Measurements from ENCODE around the gene PARVA. TPM values are rescaled to one million over a fixed set of nuclear protein-coding genes. Genes with fewer than 3 reads are reported as not detected.

PARVA gene
- total RNA-seq, 2 experiments from 2014 or later, result 0.61 to 0.65 TPM

DNA sequence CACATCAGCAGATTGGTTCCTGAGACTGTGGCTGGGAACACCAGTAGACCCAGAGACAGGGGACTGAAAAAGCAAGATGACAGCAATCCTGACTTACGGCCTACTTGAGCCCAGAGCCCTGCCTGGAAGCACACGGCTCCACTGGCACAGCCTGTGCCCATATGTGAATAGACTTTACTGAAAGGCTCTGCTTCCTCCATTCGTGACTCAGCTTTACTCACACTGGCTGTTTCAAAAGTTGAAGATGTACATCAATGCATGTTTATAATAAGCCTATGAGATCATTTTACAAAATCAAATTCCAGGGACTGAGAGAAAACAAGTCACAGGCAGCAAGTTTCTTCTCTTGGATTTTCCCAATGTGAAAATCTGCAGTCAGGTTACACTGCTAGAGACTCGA, 162.2 kb downstream of the PARVA start:
- no peak for ATAC-seq (ENCODE audit: low read depth)
- no peak for DNase-seq
- Mint-ChIP-seq H3K36me3 (no peaks in the 10 kb centered on the region), H3K4me1 (no peaks in the 10 kb centered on the region), H3K9me3 (no peaks in the 10 kb centered on the region), H3K27ac (no peak overlapping the region), H3K27me3 (peaks cover 6% of the 10 kb centered on the region), H3K4me3 (no peak overlapping the region)
- POLR2A ChIA-PET, result no interaction called here

GRCh38 chr11:12540075-12540680, 162.8 kb downstream of the PARVA start:
- H3K27ac Mint-ChIP-seq, result no peak overlapping the region
- ATAC-seq (ENCODE audit: low read depth), result no peak
- H3K4me1 Mint-ChIP-seq, result no peaks in the 10 kb centered on the region
- H3K36me3 Mint-ChIP-seq, result no peaks in the 10 kb centered on the region
- no peaks in the 10 kb centered on the region for H3K9me3 Mint-ChIP-seq
- POLR2A ChIA-PET, result no interaction called here
- no peak overlapping the region for H3K4me3 Mint-ChIP-seq
- DNase-seq, result no peak
- H3K27me3 Mint-ChIP-seq, result peaks cover 6% of the 10 kb centered on the region

DNA sequence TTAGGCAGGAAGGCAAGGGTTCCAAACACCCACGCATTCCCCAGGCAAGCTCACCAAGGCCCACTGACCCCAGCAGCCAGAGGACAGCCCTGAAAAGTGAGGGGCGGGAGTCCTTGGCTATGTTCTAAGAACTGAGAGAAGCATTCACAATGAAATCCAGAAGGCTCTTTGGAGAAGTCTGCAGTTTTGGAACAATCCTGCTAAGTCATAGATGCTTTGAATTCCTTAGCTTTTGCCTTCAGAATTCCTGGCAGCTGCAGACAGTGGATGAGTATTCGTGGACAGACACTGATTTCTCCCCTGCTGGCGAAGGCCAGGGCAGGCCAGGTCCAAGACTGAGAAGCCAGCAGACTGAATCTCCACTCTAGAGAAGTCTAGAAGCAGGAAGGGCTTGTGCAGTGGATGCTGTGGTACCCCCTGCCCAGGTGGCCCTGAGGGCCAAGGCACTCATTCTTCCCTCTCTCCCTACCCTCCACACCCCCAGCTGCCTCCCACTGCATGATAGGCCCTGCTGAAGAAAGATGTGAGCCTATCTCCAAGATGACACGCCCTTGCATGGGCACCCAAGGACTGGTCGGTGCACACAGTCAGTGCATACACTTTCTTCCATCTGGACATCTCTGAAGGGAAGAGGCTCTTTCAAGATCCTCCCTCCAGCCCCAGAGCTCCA, 163.7 kb downstream of the PARVA start:
- Mint-ChIP-seq H3K9me3 (no peaks in the 10 kb centered on the region), H3K27ac (no peak overlapping the region), H3K4me1 (no peaks in the 10 kb centered on the region), H3K27me3 (peaks cover 6% of the 10 kb centered on the region), H3K36me3 (no peaks in the 10 kb centered on the region), H3K4me3 (no peak overlapping the region)
- POLR2A ChIA-PET, result no interaction called here
- DNase-seq (no peak), ATAC-seq (ENCODE audit: low read depth) (no peak)

- POLR2A ChIA-PET, result no interaction called here
- no peak for ATAC-seq (ENCODE audit: low read depth)
- Mint-ChIP-seq H3K36me3 (no peaks in the 10 kb centered on the region), H3K4me1 (no peaks in the 10 kb centered on the region), H3K27me3 (no peaks in the 10 kb centered on the region), H3K27ac (no peak overlapping the region), H3K9me3 (no peaks in the 10 kb centered on the region), H3K4me3 (no peak overlapping the region)
- DNase-seq, result no peak
Measured at GRCh38 chr11:12541583-12542151, 164.3 kb downstream of the PARVA start.

- Mint-ChIP-seq H3K36me3 (no peaks in the 10 kb centered on the region), H3K27me3 (no peaks in the 10 kb centered on the region), H3K27ac (no peak overlapping the region), H3K4me1 (no peaks in the 10 kb centered on the region), H3K9me3 (no peaks in the 10 kb centered on the region), H3K4me3 (no peak overlapping the region)
- ATAC-seq (ENCODE audit: low read depth) (no peak), DNase-seq (no peak)
- POLR2A ChIA-PET, result no interaction called here
Measured at GRCh38 chr11:12542186-12542935, 165.0 kb downstream of the PARVA start.

DNA sequence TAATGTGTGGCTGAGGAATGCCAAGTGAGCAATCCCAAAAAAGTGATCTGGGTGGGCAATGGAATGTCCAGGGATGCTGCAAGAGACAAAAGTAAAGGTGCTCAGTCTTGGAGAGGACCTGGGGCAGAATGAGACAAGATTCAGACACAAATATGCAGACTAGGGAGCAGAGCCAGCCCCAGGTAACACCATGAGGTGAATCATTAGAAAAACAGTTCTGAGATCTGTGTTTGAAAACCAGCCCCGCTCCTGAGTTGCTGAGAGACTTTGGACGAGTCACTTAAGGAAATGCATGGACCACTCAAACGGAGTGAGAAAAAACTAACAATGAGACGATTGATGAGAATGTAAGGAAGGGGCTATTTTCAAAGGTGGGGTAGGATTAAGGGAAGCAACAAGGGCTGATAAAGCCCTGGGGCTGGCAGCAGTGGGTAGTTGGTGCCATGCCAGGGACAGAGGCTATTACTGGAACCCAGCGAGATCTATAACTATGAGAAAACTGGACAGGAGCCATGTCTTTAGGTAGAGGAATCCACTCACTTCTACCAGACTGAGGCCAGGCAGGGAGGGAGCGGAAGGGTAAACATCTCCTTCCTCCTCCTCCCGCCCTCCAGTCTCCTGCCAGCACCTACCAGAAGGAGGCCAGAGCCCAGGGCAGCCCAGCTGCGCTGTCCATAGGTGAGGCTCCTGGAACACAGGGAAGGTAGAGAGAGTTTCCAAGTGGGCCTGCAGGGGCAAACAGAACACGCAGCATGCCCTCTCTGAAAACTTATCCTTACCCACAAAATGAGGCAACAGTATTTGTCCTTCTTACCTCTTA, 166.4 kb downstream of the PARVA start:
- POLR2A ChIA-PET, result no interaction called here
- Mint-ChIP-seq H3K4me3 (no peak overlapping the region), H3K27ac (no peak overlapping the region)

DNA sequence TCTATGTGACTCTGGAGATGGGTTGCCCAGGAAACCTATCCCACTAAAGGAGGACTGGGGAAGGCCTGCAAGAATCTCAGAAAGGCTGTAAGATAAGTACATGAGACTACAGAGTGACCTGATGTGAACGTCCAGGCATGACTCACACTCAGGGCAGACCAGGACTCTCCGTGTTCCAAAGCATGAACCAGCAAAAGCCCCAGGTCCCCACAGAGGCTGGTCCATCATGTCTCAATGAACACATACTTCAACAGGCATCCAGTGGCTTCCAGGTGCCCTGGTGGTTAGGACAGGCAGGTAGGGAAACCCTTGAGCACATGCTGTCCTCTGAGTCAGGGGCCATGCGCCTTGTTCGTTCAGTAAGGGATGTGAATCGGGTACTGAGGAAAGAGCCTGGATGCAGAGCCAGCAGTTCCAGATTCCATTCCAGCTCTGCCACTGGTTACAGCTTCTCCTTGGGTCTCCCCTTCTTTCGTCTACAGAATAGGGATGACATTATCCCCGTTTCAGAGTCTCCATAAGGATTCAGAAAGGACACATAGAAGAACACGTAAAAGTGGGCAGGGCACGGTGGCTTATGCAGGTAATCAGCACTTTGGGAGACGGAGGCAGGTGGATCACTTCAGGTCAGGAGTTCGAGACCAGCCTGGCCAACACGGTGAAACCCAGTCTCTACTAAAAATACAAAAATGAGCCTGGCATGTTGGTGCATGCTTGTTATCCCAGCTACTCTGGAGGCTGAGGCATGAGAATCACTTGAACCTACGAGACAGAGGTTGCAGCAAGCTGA, 167.8 kb downstream of the PARVA start:
- POLR2A ChIA-PET, result interaction anchor here (0.6 kb wide), 1 partner anchor 217 kb away, joined by 4 read pairs; no protein-coding TSS in a partner anchor
- H3K4me3 Mint-ChIP-seq, result no peak overlapping the region
- no peaks in the 10 kb centered on the region for H3K4me1 Mint-ChIP-seq
- H3K27me3 Mint-ChIP-seq, result no peaks in the 10 kb centered on the region
- ATAC-seq (ENCODE audit: low read depth) (no peak), DNase-seq (no peak)
- H3K9me3 Mint-ChIP-seq, result no peaks in the 10 kb centered on the region
- H3K36me3 Mint-ChIP-seq, result no peaks in the 10 kb centered on the region
- H3K27ac Mint-ChIP-seq, result no peak overlapping the region

More for the DNA sequence above, 166.4 kb downstream of the PARVA start:
- no peaks in the 10 kb centered on the region for H3K4me1 Mint-ChIP-seq
- H3K36me3 Mint-ChIP-seq, result no peaks in the 10 kb centered on the region
- ATAC-seq (ENCODE audit: low read depth) (no peak), DNase-seq (no peak)
- H3K9me3 Mint-ChIP-seq, result no peaks in the 10 kb centered on the region
- no peaks in the 10 kb centered on the region for H3K27me3 Mint-ChIP-seq

GRCh38 chr11:12546122-12546521, 168.8 kb downstream of the PARVA start:
- DNase-seq, result no peak
- H3K27ac Mint-ChIP-seq, result no peak overlapping the region
- no peaks in the 10 kb centered on the region for H3K36me3 Mint-ChIP-seq

GRCh38 chr11:12546660-12547059, 169.3 kb downstream of the PARVA start:
- DNase-seq, result no peak
- peaks cover 5% of the 10 kb centered on the region for H3K27me3 Mint-ChIP-seq
- no peaks in the 10 kb centered on the region for H3K9me3 Mint-ChIP-seq
- POLR2A ChIA-PET, result no interaction called here
- no peaks in the 10 kb centered on the region for H3K4me1 Mint-ChIP-seq
- no peak for ATAC-seq (ENCODE audit: low read depth)
- no peak overlapping the region for H3K4me3 Mint-ChIP-seq
- H3K27ac Mint-ChIP-seq, result no peak overlapping the region
- no peaks in the 10 kb centered on the region for H3K36me3 Mint-ChIP-seq

More at GRCh38 chr11:12546122-12546521, 168.8 kb downstream of the PARVA start:
- H3K4me3 Mint-ChIP-seq, result no peak overlapping the region
- H3K27me3 Mint-ChIP-seq, result no peaks in the 10 kb centered on the region
- POLR2A ChIA-PET, result interaction anchor here (0.7 kb wide), 1 partner anchor 202 kb away, joined by 3 read pairs; no protein-coding TSS in a partner anchor
- no peaks in the 10 kb centered on the region for H3K9me3 Mint-ChIP-seq
- ATAC-seq (ENCODE audit: low read depth), result no peak
- H3K4me1 Mint-ChIP-seq, result no peaks in the 10 kb centered on the region

DNA sequence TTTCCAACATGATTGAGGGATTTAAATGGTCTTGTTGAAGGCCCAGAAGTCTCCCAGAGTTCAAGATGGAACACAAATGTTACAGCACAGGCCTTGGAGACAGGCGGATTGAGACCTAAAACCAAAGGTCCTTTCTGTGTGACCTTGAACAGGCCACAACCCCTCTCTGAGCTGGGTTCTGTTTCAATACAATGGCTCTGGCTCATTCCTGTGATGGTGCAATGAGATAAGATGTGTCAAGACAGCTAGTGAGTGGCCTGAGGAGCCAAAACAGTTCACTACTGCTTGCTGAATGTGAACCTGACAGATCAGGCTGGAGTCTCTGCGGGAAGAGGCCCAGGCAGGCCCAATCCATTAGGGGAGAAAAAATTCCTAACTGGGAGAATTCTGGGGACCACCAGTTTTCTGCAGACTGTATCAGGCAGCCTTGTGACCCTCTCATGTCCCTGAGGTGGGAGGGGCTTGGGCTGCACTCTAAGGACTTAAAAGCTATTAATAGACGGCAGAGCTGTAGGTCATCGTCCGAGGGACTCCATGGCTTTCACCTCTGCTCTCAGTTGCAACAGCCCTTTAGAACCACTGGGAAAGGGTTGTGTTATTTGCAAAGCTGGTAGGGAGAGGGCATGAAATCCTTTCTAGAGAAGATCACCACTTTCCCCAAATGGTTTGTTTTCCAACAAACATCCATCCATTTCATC, 170.7 kb downstream of the PARVA start:
- Mint-ChIP-seq H3K36me3 (no peaks in the 10 kb centered on the region), H3K9me3 (no peaks in the 10 kb centered on the region), H3K27ac (no peak overlapping the region), H3K4me3 (no peak overlapping the region), H3K27me3 (peaks cover 9% of the 10 kb centered on the region), H3K4me1 (no peaks in the 10 kb centered on the region)
- ATAC-seq (ENCODE audit: low read depth) (no peak), DNase-seq (no peak)
- POLR2A ChIA-PET, result no interaction called here

DNA sequence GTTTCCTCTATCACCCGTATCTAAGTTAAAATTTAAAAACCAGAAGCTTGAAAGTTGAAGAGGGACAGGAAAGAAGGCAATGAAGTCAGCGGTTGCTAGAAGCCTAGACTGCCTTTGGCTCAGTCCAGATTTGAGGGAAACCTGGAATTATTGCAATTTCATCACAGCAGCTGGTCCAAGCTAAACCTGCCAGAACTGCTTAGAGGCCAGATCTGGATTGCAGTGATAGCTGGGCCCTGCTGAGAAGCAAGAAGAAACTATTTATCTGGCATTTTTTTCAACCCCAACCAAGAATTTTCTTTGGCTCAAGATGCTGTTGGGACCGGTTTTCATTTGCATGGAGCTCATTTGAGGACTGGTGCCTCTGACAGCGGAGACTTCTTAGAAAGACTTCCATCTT, 175.3 kb downstream of the PARVA start:
- Mint-ChIP-seq H3K4me3 (no peak overlapping the region), H3K27me3 (peaks cover 32% of the 10 kb centered on the region), H3K36me3 (no peaks in the 10 kb centered on the region), H3K9me3 (no peaks in the 10 kb centered on the region), H3K27ac (no peak overlapping the region), H3K4me1 (no peaks in the 10 kb centered on the region)
- POLR2A ChIA-PET, result no interaction called here
- ATAC-seq (ENCODE audit: low read depth), result no peak
- DNase-seq, result no peak

GRCh38 chr11:12554122-12554521, 176.8 kb downstream of the PARVA start:
- ATAC-seq (ENCODE audit: low read depth), result no peak
- Mint-ChIP-seq H3K9me3 (no peaks in the 10 kb centered on the region), H3K36me3 (no peaks in the 10 kb centered on the region), H3K27ac (no peak overlapping the region), H3K27me3 (peaks cover 34% of the 10 kb centered on the region), H3K4me3 (no peak overlapping the region), H3K4me1 (no peaks in the 10 kb centered on the region)
- DNase-seq, result no peak
- POLR2A ChIA-PET, result no interaction called here
